Medulla oblongata (tissue), 1 donor: ENCODE results near the gene MIPEP.

Experiments used
- DNase-seq: peaks from one replicate; pipeline ENCODE4 v3.0.0-alpha.2; 2015; ENCODE audit errors: extremely low spot score

MIPEP gene

DNA sequence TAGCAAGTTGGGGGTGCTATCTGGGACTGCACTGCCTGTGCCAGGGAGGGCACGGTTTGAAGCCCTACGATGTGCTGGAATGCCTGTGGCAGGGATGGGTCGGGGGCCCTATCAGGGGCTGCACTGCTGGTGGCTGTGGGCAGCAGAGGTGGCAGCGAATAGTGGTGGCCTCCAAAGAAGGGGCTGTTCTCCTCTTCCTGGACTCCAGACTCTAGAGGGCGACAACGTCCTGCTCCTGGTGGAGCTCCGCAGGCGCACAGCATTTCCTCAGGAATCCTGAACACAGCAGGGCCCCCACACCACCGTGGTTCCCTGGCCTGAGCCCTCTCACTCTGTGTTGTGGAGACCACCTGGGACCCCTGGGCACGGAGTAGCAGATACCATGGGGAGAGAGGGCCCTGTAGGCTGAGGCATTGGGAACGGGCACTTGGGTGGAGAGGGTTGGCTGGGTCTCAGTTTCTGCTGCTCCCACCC lies 173.4 kb downstream of the MIPEP start:
- no peak for DNase-seq

DNA sequence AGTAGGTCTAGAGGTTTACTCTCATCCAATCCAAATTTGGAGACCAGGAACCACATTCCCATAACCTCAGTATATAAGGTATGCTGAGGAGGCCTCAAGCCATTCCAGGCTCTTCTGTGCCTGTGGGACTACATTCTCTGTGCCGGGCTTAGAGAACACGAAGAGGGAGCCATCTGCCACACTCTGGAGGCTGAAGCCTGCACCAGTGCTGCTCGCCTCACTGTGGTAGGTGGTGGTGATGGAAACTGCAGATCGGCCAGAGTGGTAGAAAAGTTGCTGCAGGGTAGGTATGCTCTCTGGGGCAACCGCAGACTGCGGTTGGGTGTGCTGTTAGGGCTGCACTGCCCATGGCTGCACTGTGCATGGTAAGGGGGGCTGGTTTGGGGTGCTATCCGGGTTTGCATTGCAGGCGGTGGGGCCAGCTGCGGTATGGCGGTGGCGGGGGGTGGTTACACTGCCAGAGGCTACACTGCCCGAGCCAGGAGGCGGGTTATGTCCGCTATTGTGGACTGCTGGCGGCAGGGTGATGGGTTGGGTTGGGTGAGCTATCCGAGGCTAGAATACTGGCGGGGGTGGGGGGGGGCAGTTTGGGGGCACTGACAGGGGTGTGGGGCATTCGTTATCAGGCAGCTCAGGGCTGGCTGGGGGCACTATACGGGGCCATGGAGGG lies 174.0 kb downstream of the MIPEP start:
- no peak for DNase-seq

DNA sequence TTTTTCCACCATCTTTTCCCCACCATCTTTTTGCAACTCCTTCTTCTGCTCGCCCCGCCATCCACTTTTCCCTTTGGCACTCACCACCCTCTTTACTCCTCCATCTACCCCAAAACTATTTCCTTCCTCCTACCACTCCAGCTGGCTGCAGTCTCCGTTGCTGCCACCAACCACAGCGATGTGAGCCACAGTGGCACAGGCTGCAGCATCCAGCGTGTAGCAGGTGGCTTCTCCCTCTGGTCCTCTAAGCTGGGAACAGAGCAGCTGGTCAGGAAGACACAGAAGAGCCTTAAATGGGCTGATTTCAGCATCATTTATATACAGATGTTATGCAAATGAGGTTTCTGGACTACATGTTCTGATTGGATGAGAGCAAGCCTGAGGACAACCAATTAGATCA lies 174.5 kb downstream of the MIPEP start:
- no peak for DNase-seq

DNA sequence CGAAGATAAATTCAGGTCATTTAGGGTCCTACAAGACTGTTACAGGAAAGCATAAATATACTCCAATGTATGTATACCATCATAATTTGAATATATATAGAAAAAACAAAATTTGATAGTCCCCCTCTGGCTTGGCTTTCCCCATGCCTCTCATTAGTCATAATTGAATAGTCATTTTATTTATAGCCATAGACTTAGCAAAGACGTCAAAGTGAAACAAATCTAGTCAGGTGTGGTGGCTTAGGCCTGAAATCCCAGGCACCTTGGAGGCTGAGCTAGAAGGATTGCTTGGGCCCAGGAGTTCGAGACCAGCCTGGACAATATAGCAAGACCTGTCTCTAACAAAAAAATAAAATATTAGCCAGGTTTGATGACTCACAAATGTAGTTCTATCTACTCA lies 177.8 kb downstream of the MIPEP start:
- no peak for DNase-seq

DNA sequence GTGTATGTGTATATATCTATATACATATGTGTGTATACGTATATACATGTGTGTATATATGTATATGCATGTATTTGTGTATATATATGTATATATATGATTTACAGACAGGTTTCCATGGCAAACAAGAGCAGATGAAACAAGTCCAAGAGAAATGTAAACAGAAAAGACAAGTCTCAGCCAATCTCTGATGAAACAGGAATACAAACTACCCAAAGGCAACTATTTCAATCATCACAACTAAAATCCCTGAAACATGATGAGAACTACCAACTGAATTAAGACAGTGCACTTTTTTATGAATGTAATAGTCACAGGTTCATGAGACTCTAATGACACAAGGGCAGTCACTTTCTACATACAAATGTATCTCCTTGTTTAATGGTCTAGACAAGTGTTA lies 178.8 kb downstream of the MIPEP start:
- no peak for DNase-seq

DNA sequence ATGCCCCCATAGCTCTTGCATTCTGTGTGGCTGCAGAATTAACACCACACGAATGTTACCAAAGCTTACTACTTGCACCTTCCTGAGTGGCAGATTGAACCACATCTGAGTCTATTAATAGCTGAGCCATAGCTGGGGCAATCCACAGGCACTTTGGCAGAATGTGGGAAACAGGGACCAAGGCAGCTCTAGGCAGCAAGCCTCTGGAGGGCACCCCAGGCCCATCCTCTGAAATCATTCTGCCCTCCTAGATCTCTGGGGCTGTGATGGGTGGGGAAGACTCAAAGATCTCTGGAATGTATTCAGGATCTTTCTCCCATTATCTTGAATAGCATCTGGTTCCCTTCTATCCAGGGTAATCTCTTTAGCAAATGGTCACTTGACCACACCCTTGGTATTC lies 179.7 kb downstream of the MIPEP start:
- no peak for DNase-seq

DNA sequence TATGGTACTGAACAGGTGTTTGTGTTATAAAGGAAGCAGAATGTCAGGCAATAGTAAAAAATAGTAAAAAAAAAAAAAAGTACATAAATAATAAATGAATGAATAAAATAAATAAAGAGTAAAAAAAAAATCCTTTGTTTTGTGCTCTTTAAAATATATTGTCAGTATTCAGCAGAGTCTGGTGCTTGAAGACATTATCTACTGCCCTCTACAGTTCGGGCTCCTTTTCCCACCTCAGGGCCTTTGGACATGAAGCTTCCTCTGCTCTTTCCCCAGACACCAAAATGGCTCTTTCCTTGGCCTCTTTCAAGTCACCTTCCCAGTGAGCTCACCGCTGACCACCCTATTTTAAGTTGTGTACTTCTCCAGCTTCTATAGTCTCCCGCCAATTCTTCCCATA lies 181.5 kb downstream of the MIPEP start:
- DNase-seq, result peak; percentile 24

DNA sequence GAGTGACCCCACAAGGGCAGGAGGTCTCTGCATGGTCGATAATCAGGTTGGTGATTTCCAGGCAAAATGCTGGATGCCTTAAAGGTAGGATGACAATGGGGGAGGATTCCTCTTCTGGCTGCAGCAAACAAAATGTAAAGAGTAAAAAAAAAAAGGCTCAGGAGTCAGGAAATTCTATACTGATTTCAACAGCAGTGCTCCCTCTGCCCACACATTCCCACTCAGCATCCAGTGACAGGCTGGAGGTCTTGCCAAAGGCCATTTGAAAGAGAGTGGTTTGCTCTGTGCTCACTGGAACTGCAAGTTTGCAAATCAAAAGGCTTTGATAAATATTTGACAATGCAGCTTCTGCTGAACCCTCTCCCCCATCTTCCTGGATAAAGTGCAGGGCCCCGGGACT lies 183.6 kb downstream of the MIPEP start:
- DNase-seq, result no peak

DNA sequence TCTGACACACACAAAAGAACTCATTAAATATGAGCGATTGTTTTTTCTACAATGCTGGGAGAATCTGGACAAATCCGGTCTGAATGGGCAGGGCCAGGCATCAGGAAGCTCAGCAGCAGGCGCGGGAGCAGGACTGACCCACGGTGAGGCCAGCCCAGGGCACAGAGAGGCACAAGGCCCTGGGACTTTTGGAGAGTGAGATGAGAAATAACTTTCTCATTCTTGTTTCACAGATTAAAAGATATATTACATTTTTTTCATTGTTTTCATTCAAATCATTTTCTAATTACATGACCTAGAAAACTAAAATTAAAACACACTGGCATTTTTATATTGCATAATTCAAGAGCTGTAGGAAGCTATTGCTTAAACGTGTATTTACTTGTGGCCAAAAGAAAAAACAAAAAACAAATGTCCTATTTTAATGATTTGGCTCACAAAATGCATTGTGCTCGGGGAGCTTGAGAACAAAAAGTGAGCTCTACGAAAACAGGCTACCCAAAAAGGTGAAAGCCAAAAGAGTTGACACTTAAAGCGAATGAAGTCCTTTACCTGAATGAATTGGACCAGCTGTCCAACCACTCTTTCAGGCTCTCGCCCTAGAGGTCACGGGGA lies 185.8 kb downstream of the MIPEP start:
- no peak for DNase-seq

DNA sequence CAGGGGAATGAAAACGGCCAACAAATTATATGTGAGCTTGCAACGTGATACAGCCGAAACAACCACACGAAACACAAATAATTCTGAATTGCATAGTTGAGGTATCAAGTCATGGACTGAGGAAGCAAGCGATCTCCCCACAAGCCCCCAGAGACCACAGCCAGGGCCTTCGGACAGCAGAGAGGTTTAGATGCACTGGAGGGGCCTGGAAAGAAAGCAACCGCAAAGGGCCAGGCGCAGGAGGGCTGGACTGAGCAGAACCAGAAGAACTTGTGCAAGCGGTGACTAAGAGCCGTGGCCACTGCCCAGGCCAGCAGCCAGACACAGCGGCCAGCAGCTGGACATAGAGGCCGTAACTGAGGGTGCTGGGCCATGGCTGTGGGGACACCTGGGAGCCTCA lies 187.6 kb downstream of the MIPEP start:
- DNase-seq, result no peak

DNA sequence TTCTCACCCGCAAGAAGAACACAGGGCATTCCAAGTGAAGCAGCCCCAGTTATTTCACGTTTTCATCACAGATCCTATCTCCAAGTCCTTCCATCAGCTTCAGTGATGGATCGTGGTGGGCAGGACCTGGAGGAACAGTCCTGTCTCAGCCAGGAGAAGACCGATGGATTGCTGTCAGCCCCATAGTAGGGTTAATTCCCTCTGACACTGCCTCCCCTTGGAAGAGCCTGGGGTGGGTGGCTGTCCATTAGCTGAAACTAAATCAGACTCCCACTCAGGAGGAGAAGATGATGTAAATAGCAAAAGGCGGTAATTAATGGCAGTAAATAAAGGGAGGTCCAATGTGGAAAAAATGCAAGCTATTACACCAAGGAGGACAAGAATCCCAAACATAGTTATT lies 188.0 kb downstream of the MIPEP start:
- no peak for DNase-seq

DNA sequence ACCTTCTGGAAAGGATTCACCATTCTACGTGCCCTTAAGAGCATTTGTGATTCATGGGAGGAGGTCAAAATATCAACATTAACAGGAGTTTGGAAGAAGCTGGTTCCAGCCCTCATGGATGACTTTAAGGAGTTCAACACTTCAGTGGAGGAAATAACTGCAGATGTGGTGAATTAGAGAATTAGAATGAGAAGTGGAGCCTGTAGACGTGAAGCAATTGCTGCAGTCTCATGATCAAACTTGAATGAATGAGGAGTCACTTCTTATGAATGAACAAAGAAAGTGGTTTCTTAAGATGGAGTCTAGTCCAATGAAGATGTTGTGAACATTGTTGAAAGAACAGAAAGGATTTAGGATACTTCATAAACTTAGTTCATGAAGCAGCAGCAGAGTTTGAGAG lies 189.9 kb downstream of the MIPEP start:
- DNase-seq, result no peak

DNA sequence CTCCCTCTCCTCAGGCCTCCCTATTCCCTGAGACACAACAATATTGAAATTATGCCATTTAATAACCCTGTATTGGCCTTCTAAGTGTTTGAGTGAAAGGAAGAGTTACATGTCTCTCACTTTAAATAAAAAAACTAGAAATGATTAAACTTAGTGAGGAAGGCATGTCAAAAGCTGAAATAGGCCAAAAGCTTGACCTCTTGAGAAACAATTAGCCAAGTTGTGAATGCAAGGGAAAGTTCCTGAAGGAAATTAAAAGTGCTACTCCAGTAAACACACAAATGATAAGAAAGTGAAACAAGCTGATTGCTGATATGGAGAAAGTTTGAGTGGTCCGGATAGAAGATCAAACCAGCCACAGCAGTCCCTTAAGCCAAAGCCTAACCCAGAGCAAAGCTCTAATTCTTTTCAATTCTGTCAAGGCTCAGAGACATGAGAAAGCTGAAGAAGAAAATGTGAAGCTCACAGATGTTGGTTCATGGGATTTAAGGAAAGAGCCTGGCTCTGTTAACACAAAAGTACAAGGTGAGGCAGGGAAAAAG lies 191.4 kb downstream of the MIPEP start:
- DNase-seq, result no peak

DNA sequence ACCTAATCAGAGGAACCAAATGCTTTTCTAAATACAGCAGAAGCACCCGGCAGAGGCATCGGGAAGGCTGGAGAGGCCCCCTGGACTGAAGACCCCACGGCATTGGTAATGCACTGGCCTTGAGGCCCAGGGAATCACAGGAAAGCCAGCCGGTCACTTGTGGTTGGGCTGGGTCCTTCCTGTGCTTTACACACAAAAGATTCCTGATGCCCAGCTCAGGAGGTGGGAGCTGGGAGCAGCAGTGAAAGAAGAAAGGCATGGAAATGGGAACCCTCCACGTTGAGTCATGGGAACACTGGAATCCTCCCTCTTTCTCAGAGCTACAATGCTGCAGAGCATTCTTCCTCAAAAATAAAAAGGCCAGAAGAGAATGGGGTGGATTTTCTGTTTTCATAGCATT lies 192.6 kb downstream of the MIPEP start:
- DNase-seq, result no peak

DNA sequence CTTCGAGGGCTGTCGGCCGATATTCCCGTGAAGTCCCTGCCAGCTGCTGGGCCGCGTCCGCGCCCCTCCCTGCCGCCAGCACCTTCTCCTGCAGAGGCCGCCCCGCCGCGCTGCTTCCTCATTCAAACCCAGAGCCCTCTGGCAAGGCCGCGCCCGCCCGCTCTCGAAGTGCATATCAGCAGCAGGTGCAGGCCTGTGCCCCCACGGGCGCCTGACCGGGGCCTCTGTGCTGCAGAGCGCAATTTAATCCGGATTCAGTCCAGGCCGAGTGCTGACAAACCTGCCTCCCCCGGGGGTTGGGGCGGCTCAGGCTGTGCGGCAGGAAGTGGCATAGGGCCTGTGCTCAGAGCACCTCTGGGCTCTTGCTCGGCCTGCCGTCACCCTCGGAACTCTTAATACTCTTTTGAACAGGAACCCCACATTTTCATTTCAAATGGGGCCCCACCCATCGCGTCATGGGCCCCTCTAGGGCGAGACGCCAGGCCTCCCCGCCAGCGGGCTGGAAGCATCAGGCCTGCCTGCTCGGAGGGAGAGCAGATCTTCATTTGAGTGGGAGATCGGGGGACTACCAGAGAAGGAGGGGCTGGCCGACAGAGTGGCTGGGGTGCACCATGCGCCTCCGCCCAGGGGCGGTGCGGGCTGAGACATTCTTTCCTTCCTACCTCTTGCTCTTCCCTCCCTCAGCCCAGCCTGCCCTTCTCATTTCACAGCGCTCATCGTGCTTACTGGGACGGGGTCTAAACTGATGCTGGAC lies 193.3 kb downstream of the MIPEP start:
- no peak for DNase-seq

DNA sequence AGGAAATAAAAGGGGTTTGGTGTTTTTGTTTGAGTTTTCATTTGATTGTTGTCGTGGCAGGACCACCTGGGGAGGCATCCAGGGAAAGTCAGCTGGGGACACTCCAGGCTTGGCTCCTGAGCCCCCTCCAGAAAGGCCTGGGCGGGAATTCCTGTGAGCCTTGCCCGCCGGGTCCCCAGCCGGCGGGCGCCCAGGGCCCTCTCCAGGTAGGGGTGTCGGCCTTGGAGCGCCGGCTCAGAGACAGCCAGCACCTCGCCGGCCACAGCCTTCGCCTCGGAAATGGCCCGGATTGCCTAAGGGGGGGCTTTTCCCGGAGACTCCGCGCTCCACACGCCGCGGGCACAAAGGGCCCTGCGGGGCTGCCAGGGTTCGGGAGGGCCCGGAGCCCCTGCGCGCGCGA lies 194.0 kb downstream of the MIPEP start:
- no peak for DNase-seq

DNA sequence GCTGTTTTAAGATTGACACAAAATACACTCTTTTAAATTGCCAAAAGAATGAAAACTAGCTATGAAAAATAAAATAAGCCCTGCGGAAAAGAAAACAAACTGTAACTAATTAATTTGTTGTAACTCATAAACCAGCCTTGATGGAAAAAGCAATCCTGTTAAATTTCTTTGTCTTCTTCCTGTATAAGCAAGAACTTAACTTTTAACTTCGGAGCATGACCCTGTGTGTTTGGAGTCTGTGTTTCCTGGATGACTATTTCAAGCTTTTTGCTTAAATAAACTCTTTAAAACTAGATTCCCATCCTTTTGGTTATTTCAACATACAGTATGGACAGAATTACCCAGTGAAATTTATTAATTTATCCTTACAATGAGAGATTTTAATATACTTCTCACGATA lies 196.4 kb downstream of the MIPEP start:
- DNase-seq, result no peak

DNA sequence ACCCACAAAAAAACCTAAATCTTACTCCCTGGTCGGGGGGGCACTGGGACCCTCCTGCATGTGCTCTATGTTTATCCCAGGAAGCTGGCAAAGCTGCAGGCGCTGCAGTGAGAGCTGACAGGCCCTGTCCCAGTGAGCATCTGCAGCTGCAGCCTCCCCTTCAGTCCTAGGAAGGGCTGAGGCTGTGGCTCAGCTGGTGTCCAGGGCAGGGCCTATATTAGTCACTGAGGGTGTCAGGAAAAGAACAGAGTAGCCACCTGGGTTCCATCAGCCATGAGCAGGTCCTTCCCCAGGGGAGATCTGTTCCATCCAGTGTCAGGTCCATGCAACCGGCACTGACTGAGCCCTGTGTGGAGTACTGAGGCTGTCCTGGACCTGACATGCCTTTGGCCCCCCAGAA lies 198.5 kb downstream of the MIPEP start:
- no peak for DNase-seq

DNA sequence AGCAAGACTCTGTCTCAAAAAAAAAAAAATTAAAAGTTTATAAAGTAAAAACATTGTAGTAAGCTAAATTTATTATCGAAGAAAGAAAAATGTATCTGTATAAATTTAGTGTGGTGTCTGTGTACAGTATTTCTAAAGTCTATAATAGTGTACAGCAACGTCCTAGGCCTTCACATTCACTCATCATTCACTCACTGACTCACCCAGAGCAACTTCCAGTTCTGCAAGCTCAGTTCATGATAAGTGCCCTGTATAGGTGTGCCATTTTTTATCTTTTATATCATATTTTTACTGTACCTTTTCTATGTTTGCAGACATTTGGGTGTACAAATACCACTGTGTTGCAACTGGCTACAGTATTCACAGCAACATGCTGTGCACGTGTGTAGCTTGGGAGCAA lies 200.9 kb downstream of the MIPEP start:
- DNase-seq, result no peak

DNA sequence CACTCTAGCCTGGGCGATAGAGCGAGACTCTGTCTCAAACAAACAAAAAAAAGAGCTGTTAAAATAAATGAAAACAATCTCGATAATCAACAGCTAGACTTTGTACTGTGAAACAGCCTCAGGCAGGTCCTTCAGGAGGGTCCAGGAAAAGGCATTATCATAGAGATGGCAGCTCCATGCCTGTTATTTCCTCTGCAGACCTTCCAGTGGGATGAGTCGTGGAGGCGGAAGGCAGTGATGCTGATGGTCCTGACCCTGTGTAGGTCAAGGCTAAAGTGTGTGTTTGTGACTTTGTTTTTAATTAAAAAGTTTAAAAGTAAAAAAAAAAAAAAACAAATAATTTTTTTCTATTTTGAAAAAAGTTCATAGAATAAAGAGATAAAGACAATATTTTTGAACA lies 201.6 kb downstream of the MIPEP start:
- no peak for DNase-seq

DNA sequence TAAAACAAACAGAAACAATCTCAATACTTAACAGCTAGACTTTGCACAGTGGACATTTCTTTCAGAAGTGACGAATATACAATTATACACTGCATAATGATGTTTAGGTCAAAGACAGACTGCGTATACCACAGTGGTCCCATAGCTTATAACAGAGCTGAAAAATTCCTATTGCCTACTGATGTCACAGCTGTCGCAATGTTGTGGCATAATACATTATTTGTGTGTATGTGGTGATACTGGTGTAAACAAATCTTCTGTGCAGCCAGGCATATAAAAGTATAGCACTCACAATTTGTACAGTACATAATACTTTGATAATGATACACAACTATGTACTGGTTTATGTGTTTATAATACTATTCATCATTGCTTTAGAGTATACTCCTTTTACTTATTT lies 202.3 kb downstream of the MIPEP start:
- no peak for DNase-seq

DNA sequence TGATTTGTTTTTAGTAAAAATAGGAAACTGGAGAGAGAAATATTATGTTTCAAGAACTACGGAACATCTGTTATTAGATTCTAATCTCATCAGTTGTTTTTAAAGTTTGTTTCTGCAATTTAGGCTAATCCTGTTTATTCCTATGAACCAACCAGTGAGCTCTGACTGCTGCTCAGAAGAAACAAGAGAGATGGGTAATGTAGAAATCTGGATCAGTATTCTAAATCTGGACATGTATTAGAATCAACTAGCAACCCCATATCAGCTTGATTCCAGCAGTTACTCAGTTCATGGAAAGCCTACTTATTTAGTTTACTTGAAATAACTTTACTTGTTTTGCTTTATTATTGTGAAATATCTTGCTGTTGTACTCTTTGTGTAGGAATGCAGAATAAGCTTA lies 203.8 kb downstream of the MIPEP start:
- DNase-seq, result no peak

DNA sequence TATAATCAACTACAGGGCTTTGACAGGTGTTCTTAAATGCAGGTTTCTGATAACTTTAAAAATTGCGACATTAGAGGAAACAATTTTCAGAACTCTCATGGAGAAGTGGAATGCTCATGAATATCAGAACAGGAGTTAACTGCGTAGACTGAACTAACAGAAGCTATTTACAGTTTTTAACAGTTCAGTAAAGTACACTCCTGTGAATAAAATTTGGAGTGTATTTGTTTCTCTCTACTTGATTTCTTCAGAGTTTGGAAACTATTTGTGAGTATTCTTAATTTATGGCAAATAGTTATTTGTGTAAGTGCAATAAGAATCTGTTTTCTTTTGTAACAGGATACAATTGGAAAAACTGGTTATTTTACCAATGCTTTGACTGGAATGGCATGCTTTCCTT lies 204.6 kb downstream of the MIPEP start:
- DNase-seq, result no peak
